GM12873 (cell line): ENCODE data around the gene ZYG11A.

ENCODE experiments used
- TF ChIP-seq, protein P1 (sequence below): IDR thresholded peaks from 2 replicates; pipeline ENCODE4 v1.5.1; 2012; ENCODE audit warnings: low read depth, mild to moderate bottlenecking, moderate library complexity, low read length, control low read depth; ENCODE audit not compliant: insufficient read depth; ENCODE audit errors: missing control alignments

ZYG11A gene

DNA sequence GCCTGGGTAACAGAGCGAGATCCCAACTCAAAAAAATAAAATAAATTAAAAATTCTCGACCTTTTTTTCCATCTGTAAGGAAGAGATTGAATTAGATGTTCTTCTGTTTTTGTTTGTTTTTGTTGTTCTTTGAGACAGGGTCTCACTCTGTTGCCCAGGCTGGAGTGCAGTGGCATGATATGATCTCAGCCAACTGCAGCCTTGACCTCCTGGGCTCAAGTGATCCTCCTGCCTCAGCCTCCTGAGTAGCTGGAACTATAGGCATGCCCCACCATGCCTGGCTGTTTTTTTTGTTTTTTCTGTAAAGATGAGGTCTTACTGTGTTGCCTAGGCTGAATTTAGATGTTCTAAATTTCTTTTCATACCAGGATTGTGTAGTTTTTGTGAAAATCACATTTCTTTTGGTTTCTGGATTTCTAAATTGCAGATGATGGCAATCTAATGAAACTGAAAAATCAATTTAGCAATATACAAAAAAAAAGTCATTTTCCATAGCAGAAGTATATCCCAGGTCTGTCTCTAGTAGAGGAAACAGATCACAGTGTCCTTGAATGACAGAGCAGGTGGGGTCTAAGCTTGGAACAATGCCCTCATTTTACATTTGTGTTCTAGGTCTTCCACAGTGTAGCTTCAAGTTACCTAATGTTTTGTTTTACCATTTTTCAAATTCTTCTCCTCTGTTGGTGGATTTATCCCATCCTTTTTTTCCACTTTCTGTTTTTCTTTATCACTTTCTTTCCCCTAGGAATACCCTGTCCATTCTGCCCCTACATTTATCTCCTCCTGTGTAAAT is 20.3 kb downstream of the ZYG11A start:
- TF ChIP-seq, protein P1, sequence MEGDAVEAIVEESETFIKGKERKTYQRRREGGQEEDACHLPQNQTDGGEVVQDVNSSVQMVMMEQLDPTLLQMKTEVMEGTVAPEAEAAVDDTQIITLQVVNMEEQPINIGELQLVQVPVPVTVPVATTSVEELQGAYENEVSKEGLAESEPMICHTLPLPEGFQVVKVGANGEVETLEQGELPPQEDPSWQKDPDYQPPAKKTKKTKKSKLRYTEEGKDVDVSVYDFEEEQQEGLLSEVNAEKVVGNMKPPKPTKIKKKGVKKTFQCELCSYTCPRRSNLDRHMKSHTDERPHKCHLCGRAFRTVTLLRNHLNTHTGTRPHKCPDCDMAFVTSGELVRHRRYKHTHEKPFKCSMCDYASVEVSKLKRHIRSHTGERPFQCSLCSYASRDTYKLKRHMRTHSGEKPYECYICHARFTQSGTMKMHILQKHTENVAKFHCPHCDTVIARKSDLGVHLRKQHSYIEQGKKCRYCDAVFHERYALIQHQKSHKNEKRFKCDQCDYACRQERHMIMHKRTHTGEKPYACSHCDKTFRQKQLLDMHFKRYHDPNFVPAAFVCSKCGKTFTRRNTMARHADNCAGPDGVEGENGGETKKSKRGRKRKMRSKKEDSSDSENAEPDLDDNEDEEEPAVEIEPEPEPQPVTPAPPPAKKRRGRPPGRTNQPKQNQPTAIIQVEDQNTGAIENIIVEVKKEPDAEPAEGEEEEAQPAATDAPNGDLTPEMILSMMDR: no peak

GRCh38 chr1:52867087-52867863 is 24.7 kb downstream of the ZYG11A start:
- TF ChIP-seq, protein P1: no peak

DNA sequence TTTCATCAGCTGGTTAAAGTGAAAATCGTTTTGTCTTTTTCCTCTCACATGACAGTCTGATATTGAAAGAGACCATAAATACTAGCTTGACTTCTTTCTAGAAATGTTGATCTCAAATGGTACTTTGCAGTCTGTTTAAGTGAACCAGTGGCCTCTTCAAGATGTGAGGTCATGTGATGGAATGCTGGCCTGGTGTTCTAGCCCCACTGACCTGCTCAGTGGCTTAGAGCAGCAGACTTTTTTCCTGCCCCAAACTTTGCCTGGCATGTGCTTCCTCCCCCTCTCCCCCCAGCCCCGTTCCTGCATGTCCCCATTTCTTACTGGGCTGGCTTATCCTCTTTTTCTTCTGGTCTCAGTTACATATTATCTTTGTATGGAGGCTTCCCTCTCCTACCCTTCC is 34.3 kb downstream of the ZYG11A start:
- TF ChIP-seq, protein P1: no peak

DNA sequence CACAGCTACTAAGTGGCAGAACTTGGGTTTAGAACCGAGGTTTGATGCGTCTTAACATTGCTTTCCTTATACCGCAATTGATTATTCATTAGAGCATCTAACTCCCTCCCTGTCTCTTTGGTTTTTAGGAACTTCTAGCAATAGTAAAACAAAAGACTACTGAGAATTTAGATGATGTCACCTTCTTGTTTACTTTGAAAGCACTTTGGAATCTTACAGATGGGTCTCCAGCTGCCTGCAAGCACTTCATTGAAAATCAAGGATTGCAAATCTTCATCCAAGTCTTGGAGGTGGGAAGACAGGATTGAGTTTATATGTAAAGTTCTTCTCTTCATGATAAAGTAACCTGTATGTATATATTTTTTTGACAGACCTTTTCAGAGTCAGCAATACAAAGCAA is 35.0 kb downstream of the ZYG11A start:
- TF ChIP-seq, protein P1: no peak

DNA sequence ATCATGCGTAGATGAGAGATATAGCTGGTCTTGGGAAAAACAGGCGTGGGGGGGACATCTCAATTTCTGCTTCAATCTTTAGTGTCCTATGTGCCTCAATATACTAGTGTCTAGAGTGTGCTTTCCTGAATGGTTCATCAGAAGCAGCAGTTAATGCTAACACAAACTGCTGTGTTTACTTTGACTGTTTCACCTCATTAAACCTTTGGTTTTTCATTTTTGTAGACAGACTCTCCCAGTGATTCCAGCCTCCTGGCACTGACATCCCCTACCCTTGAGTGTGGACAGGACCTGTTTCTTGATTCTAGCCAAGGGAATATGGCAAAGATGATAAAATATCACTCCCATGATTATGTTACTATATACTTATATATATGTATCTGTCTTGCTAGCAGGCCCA is 37.6 kb downstream of the ZYG11A start:
- TF ChIP-seq, protein P1: no peak

DNA sequence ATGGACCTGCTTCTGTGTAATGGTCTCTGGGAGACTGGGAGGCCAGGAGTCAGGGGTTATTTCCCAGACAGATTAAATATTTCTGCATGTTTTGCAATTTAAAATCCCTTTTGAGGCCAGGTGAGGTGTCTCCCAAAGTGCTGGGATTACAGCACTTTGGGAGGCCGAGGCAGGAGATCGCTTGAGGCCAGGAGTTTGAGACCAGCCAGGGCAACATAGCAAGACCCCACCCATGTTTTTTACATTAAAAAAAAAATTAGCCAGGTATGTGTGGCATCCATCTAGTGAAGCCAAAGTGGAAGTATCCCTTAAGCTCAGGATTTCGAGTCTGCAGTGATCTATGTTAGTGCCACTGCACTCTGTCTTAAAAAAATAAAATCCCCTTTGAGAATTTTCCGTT is 44.9 kb downstream of the ZYG11A start:
- TF ChIP-seq, protein P1: no peak

GRCh38 chr1:52892424-52893215 is 50.1 kb downstream of the ZYG11A start:
- TF ChIP-seq, protein P1: no peak
